ENCODE measurements around the gene RAB1B. TPM values are rescaled to one million over a fixed set of nuclear protein-coding genes. Genes with fewer than 3 reads are reported as not detected.

Gene RAB1B
- total and polyA plus RNA-seq, 10 of the 15 experiments (the other 5 are each of a cell fraction or from before 2014, with no cell fraction given), result 10.4 to 193 (median 96.9) TPM

DNA sequence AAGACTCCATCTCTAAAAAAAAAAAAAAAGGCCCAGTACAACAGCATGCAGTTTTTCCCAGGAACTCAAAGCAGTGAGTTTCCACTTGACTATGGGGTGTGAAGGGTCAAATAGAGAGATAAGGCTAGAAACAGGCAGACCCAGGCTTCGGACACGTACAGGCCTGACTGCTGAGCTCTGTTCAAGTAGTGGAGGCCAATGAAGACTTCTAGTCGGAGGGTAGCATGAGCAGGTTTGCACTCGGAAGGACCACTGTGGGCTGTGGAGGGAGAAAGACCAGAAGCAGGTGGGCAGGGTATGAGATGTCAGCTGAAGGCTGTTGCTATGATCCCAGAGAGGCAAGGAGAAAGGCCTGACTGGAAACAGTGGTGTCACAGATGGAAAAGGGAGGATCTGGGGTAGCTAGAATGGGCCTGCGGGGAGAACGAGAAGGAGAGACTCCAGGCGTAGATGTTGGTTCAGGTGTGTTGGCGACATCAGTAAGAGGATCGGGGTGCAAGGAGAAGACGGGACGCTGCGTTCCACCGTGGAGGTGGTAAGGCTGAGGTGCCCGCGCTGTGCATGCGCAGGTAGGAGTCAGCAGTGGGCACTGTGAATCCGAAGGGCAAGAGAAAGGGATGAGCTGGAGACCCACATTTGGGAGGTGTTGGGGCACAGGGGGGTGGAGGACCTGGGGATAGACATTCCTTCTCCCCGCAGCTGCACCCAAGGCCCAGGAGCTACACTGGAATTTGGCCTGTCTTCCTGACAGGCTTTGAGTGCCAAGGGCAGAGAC, 49.4 kb upstream of the RAB1B start (continued):
- no peak for TF ChIP-seq FOXM1 (IDR thresholded peaks at IDR 0.05; ENCODE audit: low read depth, low read length)

GRCh38 chr11:66219846-66220565, 48.4 kb upstream of the RAB1B start:
- FAIRE-seq, result no peak

More at GRCh38 chr11:66219846-66220565, 48.4 kb upstream of the RAB1B start:
- ChIA-PET POLR2A (no interaction called here), CTCF (interaction anchor here (1.4 to 3.2 kb wide), 4 partner anchors 35 to 152 kb away, joined by 4 to 46 read pairs (median 14); no protein-coding TSS in a partner anchor), SMC1A (ENCODE audit: uncharacterized antibody, unreplicated experiment) (interaction anchor here (0.8 to 3.7 kb wide), 4 partner anchors 50 to 84 kb away, joined by 3 to 37 read pairs (median 3); no protein-coding TSS in a partner anchor), RAD21 (ENCODE audit: unreplicated experiment) (interaction anchor here (1.8 kb wide), 1 partner anchor 84 kb away, joined by 5 read pairs; no protein-coding TSS in a partner anchor)
- intact Hi-C loops (cut with micrococcal nuclease; ENCODE audit: unreplicated experiment), result loop anchor here (5.0 kb wide), 1 partner anchor 148 kb away; the partner anchor contains the start of gene PACS1
- no peak overlapping the region for H3K4me2 ChIP-seq (ENCODE audit: control insufficient read depth, insufficient read depth)
- 96% methylated on average over 19 of the region's 19 CpGs for WGBS (ENCODE audit: insufficient coverage, insufficient replicate concordance, low lambda C conversion rate, missing lambda C conversion rate)
- peaks cover 17% of the 10 kb centered on the region for H3K4me1 ChIP-seq (ENCODE audit: control insufficient read depth, insufficient read depth, low read length)
- no peaks in the 10 kb centered on the region for H3K9me3 ChIP-seq (replicated peaks; ENCODE audit: control insufficient read depth, insufficient read depth, low read length)
- no peak overlapping the region for H3K4me3 ChIP-seq
- no peak for TF ChIP-seq NR2C2 (IDR thresholded peaks at IDR 0.05; ENCODE audit: borderline replicate concordance, control insufficient read depth, insufficient read length, low read depth)
- peaks cover 20 to 49% of the 10 kb centered on the region in 2 experiments for H3K36me3 ChIP-seq (ENCODE audit: control insufficient read depth in 2 of 2, insufficient read depth in 2 of 2, low read length in 1 of 2)
- no peaks in the 10 kb centered on the region for H4K20me1 ChIP-seq (ENCODE audit: control insufficient read depth, insufficient read depth)
- no peak for DNase-seq (ENCODE audit: low read depth, low spot score)
- no peak overlapping the region for H2AFZ ChIP-seq (ENCODE audit: control insufficient read depth, low read depth, low read length)
- BruUV-seq (replicated peaks), result no TSS peak
- H3K27ac ChIP-seq (ENCODE audit: control insufficient read depth, insufficient read depth), result no peak overlapping the region
- H3K9ac ChIP-seq (ENCODE audit: control insufficient read depth, insufficient read depth, low read length), result no peak overlapping the region
- ATAC-seq, result no peak
- no peaks in the 10 kb centered on the region for H3K27me3 ChIP-seq (replicated peaks in 1 of 2; ENCODE audit: control insufficient read depth in 2 of 2, insufficient read depth in 2 of 2, low read length in 1 of 2)
- in situ Hi-C loops (cut with MboI), result no loop called here
- H3K79me2 ChIP-seq (ENCODE audit: control insufficient read depth, insufficient read depth, low read length), result no peaks in the 10 kb centered on the region
